ENCODE results near the gene MTFR1L.

DNA sequence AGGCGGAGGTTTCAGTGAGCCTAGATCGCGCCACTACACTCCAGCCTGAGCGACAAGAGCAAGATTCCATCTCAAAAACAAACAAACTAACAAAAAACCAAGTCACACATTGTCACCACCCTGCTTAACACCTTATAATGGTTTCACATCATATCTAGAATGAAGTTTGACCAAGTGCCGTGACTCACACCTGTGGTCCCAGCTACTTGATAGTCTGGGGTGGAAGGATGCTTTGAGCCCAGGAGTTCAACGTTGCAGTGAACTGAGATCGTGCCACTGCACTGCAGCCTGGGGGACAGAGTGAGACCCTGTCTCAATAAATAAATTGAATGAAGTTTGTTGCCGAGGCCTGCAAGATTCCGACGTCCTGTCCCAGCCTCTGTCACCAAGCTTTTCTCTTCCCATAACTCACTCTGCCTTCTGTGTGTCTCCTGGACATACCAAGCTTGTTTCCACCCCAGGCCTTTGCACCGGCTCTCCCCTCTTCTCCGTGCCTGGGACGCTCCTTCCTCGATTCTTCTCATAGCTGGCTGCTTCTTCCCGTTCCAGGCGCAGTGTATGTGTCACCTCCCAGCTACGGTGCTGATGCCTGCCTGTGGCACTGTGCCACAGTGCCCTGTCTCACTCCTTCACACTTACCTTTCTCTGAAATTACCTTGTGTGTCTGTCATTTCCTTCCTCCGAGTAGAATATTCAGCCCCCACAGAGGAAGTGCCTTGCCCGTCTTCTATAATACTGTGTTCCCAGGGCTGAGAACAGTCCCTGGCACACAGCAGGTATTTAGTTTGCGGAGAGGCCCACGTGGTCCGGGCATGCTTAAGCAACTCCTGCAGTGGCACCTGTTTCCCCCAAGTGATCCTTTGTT, 23.6 kb upstream of the MTFR1L start:
- TF ChIP-seq EP300 (IDR thresholded peaks at IDR 0.05; ENCODE audit: borderline replicate concordance) (no peak), RAD21 (IDR thresholded peaks at IDR 0.05; ENCODE audit: low read depth) (no peak), TAF1 (IDR thresholded peaks at IDR 0.05; ENCODE audit: low read depth) (no peak), EGR1 (IDR thresholded peaks at IDR 0.05) (no peak), CEBPB (IDR thresholded peaks at IDR 0.05) (no peak), CREB1 (IDR thresholded peaks at IDR 0.05; ENCODE audit: low read depth) (no peak)
- TF ChIP-seq, protein P1, sequence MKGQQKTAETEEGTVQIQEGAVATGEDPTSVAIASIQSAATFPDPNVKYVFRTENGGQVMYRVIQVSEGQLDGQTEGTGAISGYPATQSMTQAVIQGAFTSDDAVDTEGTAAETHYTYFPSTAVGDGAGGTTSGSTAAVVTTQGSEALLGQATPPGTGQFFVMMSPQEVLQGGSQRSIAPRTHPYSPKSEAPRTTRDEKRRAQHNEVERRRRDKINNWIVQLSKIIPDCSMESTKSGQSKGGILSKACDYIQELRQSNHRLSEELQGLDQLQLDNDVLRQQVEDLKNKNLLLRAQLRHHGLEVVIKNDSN (IDR thresholded peaks at IDR 0.05), result no peak
